Dermis lymphatic vessel endothelial cell (primary cell): Measurements from ENCODE around the gene SLC25A19. TPM values are rescaled to one million over a fixed set of nuclear protein-coding genes. Genes with fewer than 3 reads are reported as not detected.

Source experiments
- total RNA-seq: library from RNA; depleted of rRNA; stranded (reverse); fragments of >200 nt; gene quantifications from 2 replicates; pipeline ENCODE4 v1.2.1, GENCODE V29; 2014

Gene SLC25A19
- total RNA-seq, result 3.5 and 4.7 TPM in 2 replicates

GRCh38 chr17:75289115-75289831, at the start of gene SLC25A19:
SLC25A19 (minus strand) TSS chr17:75289433; CDS start chr17:75286764, 2,669 bp downstream.

GRCh38 chr17:75270966-75271232, 18.3 kb downstream of the SLC25A19 start, which contains the start of gene MIF4GD:
MIF4GD (minus strand) TSS chr17:75271231; CDS start chr17:75270195, 1,036 bp downstream.

GRCh38 chr17:75261336-75262111, 27.7 kb downstream of the SLC25A19 start, which contains the start of the genes GGA3 and MRPS7:
GGA3 (minus strand) TSS chr17:75261606; CDS start chr17:75261587, 19 bp downstream.
MRPS7 (plus strand) TSS chr17:75261879; CDS start chr17:75261901, 22 bp downstream.

Other genes with a start within 250 kb of the SLC25A19 start
- gene ATP5PD, start 242.5 kb downstream of the SLC25A19 start, total RNA-seq, result 202 and 234 TPM in 2 replicates
- 10.2 and 11.6 TPM in 2 replicates for gene KCTD2, start 242.2 kb downstream of the SLC25A19 start, total RNA-seq
- gene SLC16A5, start 201.5 kb downstream of the SLC25A19 start, total RNA-seq, result 5.0 and 5.2 TPM in 2 replicates
- gene ARMC7, start 179.5 kb downstream of the SLC25A19 start, total RNA-seq, result 2.4 and 5.8 TPM in 2 replicates
- 38.9 and 67.3 TPM in 2 replicates for gene NT5C, start 157.7 kb downstream of the SLC25A19 start, total RNA-seq
- 41.5 and 64.9 TPM in 2 replicates for gene JPT1, start 134.9 kb downstream of the SLC25A19 start, total RNA-seq
- 132 and 135 TPM in 2 replicates for gene SUMO2, start 106.5 kb downstream of the SLC25A19 start, total RNA-seq
- gene NUP85, start 83.8 kb downstream of the SLC25A19 start, total RNA-seq, result 28.7 and 30.8 TPM in 2 replicates
- gene GGA3, start 27.8 kb downstream of the SLC25A19 start, total RNA-seq, result 10.1 and 11.9 TPM in 2 replicates
- 58.2 and 62.2 TPM in 2 replicates for gene MRPS7, start 27.6 kb downstream of the SLC25A19 start, total RNA-seq
- gene MIF4GD, start 18.2 kb downstream of the SLC25A19 start, total RNA-seq, result 8.9 and 9.8 TPM in 2 replicates
- gene GRB2, start 116.2 kb upstream of the SLC25A19 start, total RNA-seq, result 70.1 and 72.7 TPM in 2 replicates
- gene TMEM94, start 167.2 kb upstream of the SLC25A19 start, total RNA-seq, result 22.8 and 24.8 TPM in 2 replicates
- gene CASKIN2, start 226.1 kb upstream of the SLC25A19 start, total RNA-seq, result 8.6 and 9.9 TPM in 2 replicates
- 9.4 and 10.3 TPM in 2 replicates for gene TSEN54, start 227.1 kb upstream of the SLC25A19 start, total RNA-seq
- gene LLGL2, start 236.3 kb upstream of the SLC25A19 start, total RNA-seq, result 10.5 and 15.0 TPM in 2 replicates